Cardiac muscle cell (in vitro differentiated cells and primary cell): ENCODE data around the gene MRPL57. TPM values are rescaled to one million over a fixed set of nuclear protein-coding genes. Genes with fewer than 3 reads are reported as not detected.
"Not testable (repeated sequence)": the region's sequence is repeated elsewhere in the genome, so short reads cannot be mapped to it uniquely, and the experiment has no call there.

ENCODE experiments used
- DNase-seq, 2 donors: peaks; one replicate each; pipeline versions ENCODE4 v3.0.0 to v3.0.0-alpha.2; 2010 to 2017; ENCODE audit warnings: low read depth in 1 of 2, low spot score in 1 of 2
- H3K27ac ChIP-seq: fragments of 200-600 bp; sonication (generic); 2 replicates; pipeline ENCODE4 v1.5.1; 2016
- H3K27me3 ChIP-seq: fragments of 200-600 bp; sonication (generic); 2 replicates; pipeline ENCODE4 v1.6.0; 2016; ENCODE audit warnings: control low read depth
- H3K36me3 ChIP-seq: fragments of 200-600 bp; sonication (generic); 2 replicates; pipeline ENCODE4 v1.5.1; 2016; ENCODE audit warnings: control low read depth
- H3K4me1 ChIP-seq: fragments of 200-600 bp; sonication (generic); 2 replicates; pipeline ENCODE4 v1.8.1; 2017; ENCODE audit warnings: low read depth, mild to moderate bottlenecking, mixed run types
- H3K4me3 ChIP-seq: fragments of 200-600 bp; sonication (generic); 2 replicates; pipeline ENCODE4 v1.5.1; 2016; ENCODE audit warnings: mild to moderate bottlenecking
- H3K9me3 ChIP-seq: fragments of 200-600 bp; sonication (generic); 2 replicates; pipeline ENCODE4 v1.5.1; 2017; ENCODE audit warnings: low read depth, mild to moderate bottlenecking, control low read depth
- CTCF ChIP-seq: IDR thresholded peaks from 2 replicates; pipeline ENCODE4 v1.5.1; 2012; ENCODE audit warnings: low read depth, mild to moderate bottlenecking, low read length
- polyA plus RNA-seq: library from polyadenylated mRNA; unstranded; fragments of >200 nt; fragmentation: Nextera tagmentation; extraction: Ambion mirVana; gene quantifications from 2 replicates; pipeline ENCODE4 v1.2.1, GENCODE V29; 2016
- total RNA-seq: library from RNA; depleted of rRNA; stranded (reverse); fragments of >200 nt; gene quantifications from 2 replicates; pipeline ENCODE4 v1.2.3, GENCODE V29; 2016

The MRPL57 gene
- total and polyA plus RNA-seq, 2 experiments from 2014 or later, result 40.9 to 55.3 TPM

- no peaks in the 10 kb centered on the region for H3K9me3 ChIP-seq
- no peaks in the 10 kb centered on the region for H3K4me1 ChIP-seq
- no peaks in the 10 kb centered on the region for H3K36me3 ChIP-seq
- H3K27me3 ChIP-seq, result no peaks in the 10 kb centered on the region
- DNase-seq, result no peak
- no peak overlapping the region for H3K4me3 ChIP-seq
- no peak overlapping the region for H3K27ac ChIP-seq
- no peak for TF ChIP-seq CTCF
Observed at GRCh38 chr13:21218351-21219035, 42.0 kb downstream of the MRPL57 start.

- TF ChIP-seq CTCF, result no peak
- Histone ChIP-seq H3K4me1 (no peaks in the 10 kb centered on the region), H3K27ac (no peak overlapping the region)
Observed at GRCh38 chr13:21219036-21219381, 42.6 kb downstream of the MRPL57 start.

GRCh38 chr13:21219716-21220115 is 43.3 kb downstream of the MRPL57 start:
- H3K4me1 ChIP-seq, H3K36me3 ChIP-seq, H3K4me3 ChIP-seq, H3K27me3 ChIP-seq, DNase-seq, H3K27ac ChIP-seq, H3K9me3 ChIP-seq: not testable (repeated sequence)

More at GRCh38 chr13:21219036-21219381, 42.6 kb downstream of the MRPL57 start:
- H3K4me3 ChIP-seq, result no peak overlapping the region
- no peaks in the 10 kb centered on the region for H3K9me3 ChIP-seq
- no peaks in the 10 kb centered on the region for H3K27me3 ChIP-seq
- no peaks in the 10 kb centered on the region for H3K36me3 ChIP-seq
- DNase-seq, result no peak

GRCh38 chr13:21221268-21221667 is 44.8 kb downstream of the MRPL57 start:
- H3K4me3 ChIP-seq, result no peak overlapping the region

GRCh38 chr13:21225082-21225481 is 48.6 kb downstream of the MRPL57 start:
- DNase-seq, result no peak
- TF ChIP-seq CTCF, result no peak
- Histone ChIP-seq H3K4me1 (no peaks in the 10 kb centered on the region), H3K9me3 (no peaks in the 10 kb centered on the region), H3K4me3 (no peak overlapping the region), H3K27me3 (no peaks in the 10 kb centered on the region), H3K27ac (no peak overlapping the region), H3K36me3 (no peaks in the 10 kb centered on the region)

More at GRCh38 chr13:21221268-21221667, 44.8 kb downstream of the MRPL57 start:
- no peaks in the 10 kb centered on the region for H3K36me3 ChIP-seq
- no peaks in the 10 kb centered on the region for H3K9me3 ChIP-seq
- no peaks in the 10 kb centered on the region for H3K27me3 ChIP-seq
- no peak overlapping the region for H3K27ac ChIP-seq
- no peaks in the 10 kb centered on the region for H3K4me1 ChIP-seq
- no peak for TF ChIP-seq CTCF
- DNase-seq, result no peak

GRCh38 chr13:21225841-21226581 is 49.6 kb downstream of the MRPL57 start:
- H3K27ac ChIP-seq, result no peak overlapping the region

More at GRCh38 chr13:21225841-21226581, 49.6 kb downstream of the MRPL57 start:
- Histone ChIP-seq H3K4me1 (no peaks in the 10 kb centered on the region), H3K36me3 (no peaks in the 10 kb centered on the region), H3K9me3 (no peaks in the 10 kb centered on the region), H3K4me3 (no peak overlapping the region), H3K27me3 (no peaks in the 10 kb centered on the region)
- DNase-seq, result no peak
- TF ChIP-seq CTCF, result no peak
